HEK293T (cell line): ENCODE measurements around the gene COX6B2.
"Not testable (repeated sequence)": the region's sequence is repeated elsewhere in the genome, so short reads cannot be mapped to it uniquely, and the experiment has no call there.

Experiments used
- CTCF ChIA-PET: fragments of 350-600 bp; formaldehyde crosslinking; extraction: SDS; loops from one replicate; lab custom pipeline; 2021; ENCODE audit warnings: antibody characterized with exemption, inconsistent platforms; lab: Yijun Ruan, JAX
- POLR2A ChIA-PET: fragments of 350-600 bp; formaldehyde crosslinking; extraction: SDS; loops from one replicate; lab custom pipeline; 2020; ENCODE audit warnings: antibody characterized with exemption, inconsistent platforms; lab: Yijun Ruan, JAX
- DNase-seq: peaks from one replicate; pipeline ENCODE4 v3.0.0; 2012; ENCODE audit warnings: mixed read lengths; ENCODE audit errors: extremely low spot score
- ARNT ChIP-seq: fragments of 450-650 bp; IDR thresholded peaks from 2 replicates; pipeline ENCODE4 v1.6.1; 2017; ENCODE audit warnings: mild to moderate bottlenecking
- BHLHE40 ChIP-seq: fragments of 450-650 bp; IDR thresholded peaks from 2 replicates; pipeline ENCODE4 v1.6.1; 2016; ENCODE audit warnings: mild to moderate bottlenecking, moderate library complexity, borderline replicate concordance
- CTBP1 ChIP-seq: fragments of 450-650 bp; IDR thresholded peaks from 2 replicates; pipeline ENCODE4 v1.6.1; 2016; ENCODE audit warnings: borderline replicate concordance
- ELF4 ChIP-seq: fragments of 450-650 bp; IDR thresholded peaks from 2 replicates; pipeline ENCODE4 v1.6.1; 2017; ENCODE audit warnings: antibody characterized with exemption
- FOXA1 ChIP-seq: fragments of 450-650 bp; IDR thresholded peaks from 2 replicates; pipeline ENCODE4 v1.6.1; 2016; ENCODE audit warnings: mild to moderate bottlenecking
- FOXK2 ChIP-seq: fragments of 450-650 bp; IDR thresholded peaks from 2 replicates; pipeline ENCODE4 v1.6.1; 2016; ENCODE audit warnings: mild to moderate bottlenecking
- FOXM1 ChIP-seq: fragments of 450-650 bp; IDR thresholded peaks from 2 replicates; pipeline ENCODE4 v1.6.1; 2017; ENCODE audit warnings: mild to moderate bottlenecking, borderline replicate concordance
- HDGF ChIP-seq: fragments of 450-650 bp; IDR thresholded peaks from 2 replicates; pipeline ENCODE4 v1.6.1; 2017; ENCODE audit warnings: antibody characterized with exemption, borderline replicate concordance
- L3MBTL2 ChIP-seq: fragments of 450-650 bp; conservative IDR thresholded peaks from 2 replicates; pipeline ENCODE4 v1.6.1; 2016; ENCODE audit warnings: mild to moderate bottlenecking
- LEF1 ChIP-seq: fragments of 450-650 bp; IDR thresholded peaks from 2 replicates; pipeline ENCODE4 v1.6.1; 2017; ENCODE audit warnings: mild to moderate bottlenecking, borderline replicate concordance
- NFRKB ChIP-seq: fragments of 450-650 bp; IDR thresholded peaks from 2 replicates; pipeline ENCODE4 v1.6.1; 2016; ENCODE audit warnings: mild to moderate bottlenecking, moderate library complexity
- SP1 ChIP-seq: fragments of 450-650 bp; IDR thresholded peaks from 2 replicates; pipeline ENCODE4 v1.6.1; 2017
- SUZ12 ChIP-seq: fragments of 450-650 bp; IDR thresholded peaks from 2 replicates; pipeline ENCODE4 v1.6.1; 2016; ENCODE audit warnings: mild to moderate bottlenecking
- TARDBP ChIP-seq: fragments of 450-650 bp; IDR thresholded peaks from 2 replicates; pipeline ENCODE4 v1.6.1; 2016
- ZNF384 ChIP-seq: fragments of 450-650 bp; IDR thresholded peaks from 2 replicates; pipeline ENCODE4 v1.6.1; 2016
- TF ChIP-seq, protein P1 (sequence below): fragments of 450-650 bp; IDR thresholded peaks from 2 replicates; pipeline ENCODE4 v1.6.1; 2016

The COX6B2 gene

DNA sequence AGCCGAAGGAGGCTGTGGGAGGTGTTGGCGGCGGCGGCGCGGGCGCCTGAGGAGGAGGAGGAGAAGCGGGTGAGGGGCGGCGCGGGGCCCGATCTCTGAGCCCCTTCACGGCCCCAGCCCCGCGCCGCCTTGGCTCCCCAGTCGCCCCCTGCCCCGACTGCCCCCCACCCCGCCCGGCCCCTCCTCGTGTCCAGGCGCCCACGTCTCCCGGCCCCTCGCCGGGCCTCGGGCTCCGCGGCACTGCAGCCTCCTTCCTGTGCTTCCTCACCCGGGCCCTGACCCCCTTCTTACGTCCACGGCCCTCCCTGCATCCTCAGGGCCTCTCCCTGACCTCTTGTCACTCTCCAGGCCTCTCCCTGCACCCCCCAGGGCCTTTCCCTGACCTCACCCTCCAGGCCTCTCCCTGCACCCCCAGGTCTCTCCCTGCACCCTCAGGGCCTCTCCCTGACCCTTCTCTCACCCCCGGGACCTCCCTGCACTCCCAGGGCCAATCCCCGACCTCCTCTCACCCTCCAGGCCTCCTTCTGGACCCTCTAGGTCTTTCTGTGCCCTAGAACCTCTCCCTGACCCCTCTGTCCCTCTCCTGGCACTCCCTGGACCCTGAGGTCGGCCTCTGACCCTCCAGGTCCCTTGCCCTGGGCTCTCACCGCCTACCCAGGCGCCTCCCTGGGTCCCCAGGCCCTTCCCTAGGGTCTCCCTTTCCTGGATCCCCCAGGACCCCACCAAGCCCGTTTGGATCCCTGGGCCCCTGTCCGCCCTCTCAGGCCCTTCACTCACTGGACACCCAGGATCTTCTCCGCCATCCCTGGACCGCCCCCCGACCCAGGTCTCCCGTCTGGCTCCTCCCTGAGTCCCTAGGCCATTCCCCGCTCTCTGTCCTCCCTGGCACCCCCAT, 14.4 kb downstream of the COX6B2 start:
- no peak for TF ChIP-seq HDGF
- TF ChIP-seq LEF1: no peak
- no peak for TF ChIP-seq ZNF384
- no peak for TF ChIP-seq ELF4
- no peak for TF ChIP-seq FOXM1
- no peak for TF ChIP-seq SP1
- no peak for TF ChIP-seq NFRKB
- no peak for TF ChIP-seq L3MBTL2
- TF ChIP-seq ARNT: no peak
- TF ChIP-seq FOXK2: no peak
- no peak for TF ChIP-seq BHLHE40
- TF ChIP-seq CTBP1: no peak
- no peak for TF ChIP-seq TARDBP
- TF ChIP-seq, protein P1, sequence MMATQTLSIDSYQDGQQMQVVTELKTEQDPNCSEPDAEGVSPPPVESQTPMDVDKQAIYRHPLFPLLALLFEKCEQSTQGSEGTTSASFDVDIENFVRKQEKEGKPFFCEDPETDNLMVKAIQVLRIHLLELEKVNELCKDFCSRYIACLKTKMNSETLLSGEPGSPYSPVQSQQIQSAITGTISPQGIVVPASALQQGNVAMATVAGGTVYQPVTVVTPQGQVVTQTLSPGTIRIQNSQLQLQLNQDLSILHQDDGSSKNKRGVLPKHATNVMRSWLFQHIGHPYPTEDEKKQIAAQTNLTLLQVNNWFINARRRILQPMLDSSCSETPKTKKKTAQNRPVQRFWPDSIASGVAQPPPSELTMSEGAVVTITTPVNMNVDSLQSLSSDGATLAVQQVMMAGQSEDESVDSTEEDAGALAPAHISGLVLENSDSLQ: no peak
- no peak for TF ChIP-seq SUZ12
- no peak for DNase-seq
- ChIA-PET CTCF (interaction anchor here (1.1 kb wide), 1 partner anchor 22 kb away, joined by 3 read pairs; no protein-coding TSS in a partner anchor), POLR2A (interaction anchor here (0.5 to 3.5 kb wide), 25 partner anchors 9 to 1392 kb away, joined by 3 to 27 read pairs (median 5); partner anchors contain the start of genes HSPBP1, PPP6R1, TMEM150B and TMEM190)

DNA sequence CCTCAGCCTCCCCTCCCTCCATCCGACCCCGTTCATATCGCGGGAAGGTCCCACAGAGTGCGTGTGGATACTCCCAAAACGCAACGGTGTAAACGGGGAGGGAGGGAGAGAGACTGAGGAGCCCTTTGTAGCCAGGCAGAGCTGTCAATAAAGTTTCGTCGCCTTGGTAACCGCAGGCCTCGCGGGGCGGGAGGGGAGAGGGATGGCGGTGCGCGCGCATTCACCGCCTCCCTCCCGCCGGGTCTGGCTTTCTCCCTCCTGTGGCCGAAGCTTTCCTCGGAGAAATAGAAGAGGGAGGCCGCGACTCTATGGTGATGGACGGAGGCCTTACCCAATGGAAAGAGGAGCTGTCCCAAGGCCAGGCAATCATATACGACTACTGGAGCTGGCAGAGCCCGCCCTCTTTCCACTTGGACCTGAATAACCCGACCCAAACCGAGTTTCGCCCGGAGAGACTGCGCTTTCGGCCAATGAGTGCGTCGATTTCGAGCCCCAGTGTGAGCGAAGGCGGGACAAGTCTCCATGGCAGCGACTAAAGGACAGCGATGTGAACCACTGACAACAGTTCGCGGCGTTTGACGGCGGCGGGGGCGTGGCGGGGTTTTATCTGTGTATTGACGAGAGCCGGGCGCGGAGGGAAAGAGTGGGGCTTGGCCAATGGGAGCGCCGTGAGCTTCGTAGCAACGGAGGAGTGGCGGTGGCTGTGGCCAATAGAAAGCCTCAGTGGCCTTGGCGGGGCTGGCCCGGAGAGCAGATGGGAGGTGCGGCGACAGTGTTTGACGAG, 15.2 kb downstream of the COX6B2 start, which contains the start of gene KMT5C:
TSS of gene KMT5C (plus strand) at position 772 of the 784 bp plus-strand sequence. CDS start 2,061 bp downstream, outside the sequence.
- DNase-seq: peak; percentile 98
- POLR2A ChIA-PET: interaction anchor here (0.6 to 3.5 kb wide), 30 partner anchors 10 to 315 kb away, joined by 3 to 27 read pairs (median 5); partner anchors contain the start of genes FIZ1, HSPBP1, PPP6R1 and TMEM150B
- TF ChIP-seq, protein P1: peak; percentile 100
- TF ChIP-seq HDGF (peak; percentile 54; the same call in 1 of the 2 replicates), LEF1 (no peak), FOXM1 (no peak), FOXK2 (no peak)
- CTCF ChIA-PET: interaction anchor here (0.6 to 1.1 kb wide), 4 partner anchors 19 to 198 kb away, joined by 3 to 4 read pairs (median 4); no protein-coding TSS in a partner anchor

DNA sequence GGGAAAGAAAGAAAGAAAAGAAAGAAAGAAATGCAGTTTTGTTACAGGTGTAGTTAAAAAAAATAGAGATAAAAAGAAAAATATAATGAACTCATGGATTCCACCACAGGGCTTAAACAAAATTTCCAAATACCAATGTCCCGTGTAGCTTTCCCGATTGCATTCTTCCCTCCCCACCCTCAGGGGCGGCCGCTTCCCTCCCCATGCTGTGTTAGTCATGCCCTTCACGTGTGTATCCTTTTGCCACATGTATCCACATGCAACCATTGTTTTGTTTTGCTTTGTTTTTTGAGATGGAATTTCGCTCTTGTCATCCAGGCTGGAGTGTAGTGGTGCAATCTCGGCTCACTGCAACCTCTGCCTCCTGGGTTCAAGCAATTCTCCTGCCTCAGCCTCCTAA, 18.4 kb downstream of the COX6B2 start:
- CTCF ChIA-PET: no interaction called here
- POLR2A ChIA-PET: no interaction called here
- no peak for DNase-seq
- TF ChIP-seq NFRKB (no peak), L3MBTL2 (no peak)

DNA sequence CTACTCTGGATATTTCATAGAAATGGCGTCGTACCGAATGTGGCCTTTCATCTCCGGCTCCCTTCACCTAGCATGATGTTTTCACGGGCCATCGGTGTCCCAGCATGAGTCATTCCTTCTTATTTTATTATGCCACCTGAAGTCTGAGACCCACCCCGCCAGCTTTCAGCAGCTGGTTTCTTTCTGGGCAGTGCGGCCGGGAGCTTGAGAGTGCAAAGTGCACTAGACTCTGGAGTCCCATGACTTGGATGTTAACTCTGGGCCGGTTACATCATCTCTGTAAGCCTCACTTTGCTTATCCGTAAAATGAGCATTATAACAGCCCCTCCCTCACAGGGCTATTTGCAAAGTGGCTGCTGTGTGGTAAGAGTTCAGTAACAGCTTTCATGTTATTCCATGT, 20.6 kb downstream of the COX6B2 start:
- CTCF ChIA-PET: no interaction called here
- DNase-seq: no peak
- no peak for TF ChIP-seq BHLHE40
- TF ChIP-seq, protein P1: no peak
- TF ChIP-seq ELF4: no peak
- no peak for TF ChIP-seq FOXK2
- TF ChIP-seq SP1: no peak
- TF ChIP-seq FOXA1: no peak
- POLR2A ChIA-PET: no interaction called here

DNA sequence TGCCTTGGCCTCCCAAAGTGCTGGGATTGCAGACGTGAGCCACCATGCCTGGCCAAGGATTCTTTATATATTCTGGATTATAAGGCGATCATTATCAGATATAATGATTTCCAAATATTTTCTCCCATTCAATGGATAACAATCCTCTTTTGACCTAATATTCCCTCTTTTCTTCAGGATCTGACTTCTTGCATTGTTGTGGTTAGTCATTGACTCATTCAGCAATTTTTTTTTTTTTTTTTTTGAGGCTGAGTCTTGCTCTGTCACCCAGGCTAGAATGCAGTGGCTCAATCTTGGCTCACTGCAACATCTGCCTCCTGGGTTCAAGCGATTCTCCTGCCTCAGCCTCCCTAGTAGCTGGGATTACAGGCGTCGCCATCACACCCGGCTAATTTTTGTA, 24.7 kb downstream of the COX6B2 start:
- DNase-seq, POLR2A ChIA-PET, CTCF ChIA-PET: not testable (repeated sequence)

DNA sequence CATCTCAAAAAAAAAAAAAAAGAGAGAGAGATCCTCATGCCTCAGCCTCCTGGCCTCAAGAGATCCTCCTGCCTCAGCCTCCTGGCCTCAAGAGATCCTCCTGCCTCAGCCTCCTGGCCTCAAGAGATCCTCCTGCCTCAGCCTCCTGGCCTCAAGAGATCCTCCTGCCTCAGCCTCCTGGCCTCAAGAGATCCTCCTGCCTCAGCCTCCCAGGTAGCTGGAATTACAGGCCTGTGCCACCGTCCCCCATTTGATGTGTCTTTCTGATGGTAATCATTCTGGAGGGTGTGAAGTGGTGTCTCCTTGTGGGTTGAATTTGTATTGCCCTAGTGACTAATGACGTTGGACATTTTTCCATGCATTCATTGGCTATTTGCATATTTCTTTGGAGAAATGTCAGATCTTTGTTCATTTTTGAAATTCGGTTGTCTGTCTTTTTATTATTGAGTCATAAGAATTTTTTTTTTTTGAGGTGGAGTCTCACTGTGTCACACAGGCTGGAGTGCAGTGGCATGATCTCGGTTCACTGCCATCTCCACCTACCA, 25.7 kb downstream of the COX6B2 start:
- ChIA-PET POLR2A (interaction anchor here (1.8 kb wide), 1 partner anchor 10 kb away, joined by 7 read pairs; no protein-coding TSS in a partner anchor), CTCF (interaction anchor here (0.7 kb wide), 1 partner anchor 182 kb away, joined by 11 read pairs; no protein-coding TSS in a partner anchor)
- DNase-seq: not testable (repeated sequence)
